ENCODE measurements around the gene HYAL2.
A peak's percentile ranks its signal among the peaks of the same experiment; 100 is the strongest.

Gene HYAL2

GRCh38 chr3:50337175-50337861 is 14.8 kb upstream of the HYAL2 start:
- peak overlapping the region; percentile 96 for H3K4me3 ChIP-seq (ENCODE audit: low read depth, low read length)
- no peak for TF ChIP-seq CTCF (IDR thresholded peaks at IDR 0.05; ENCODE audit: insufficient read depth, low read depth, low read length, missing control alignments)
- peak; percentile 100 for DNase-seq (ENCODE audit: low read depth)

- peak overlapping the region; percentile 96 for H3K4me3 ChIP-seq (ENCODE audit: low read depth, low read length)
- no peak for TF ChIP-seq CTCF (IDR thresholded peaks at IDR 0.05; ENCODE audit: insufficient read depth, low read depth, low read length, missing control alignments)
- DNase-seq (ENCODE audit: low read depth): no peak
These were observed 14.1 kb upstream of the HYAL2 start for GRCh38 chr3:50336452-50337174.

GRCh38 chr3:50334339-50335075 is 12.0 kb upstream of the HYAL2 start:
- no peak for TF ChIP-seq CTCF (IDR thresholded peaks at IDR 0.05; ENCODE audit: insufficient read depth, low read depth, low read length, missing control alignments)
- H3K4me3 ChIP-seq (ENCODE audit: low read depth, low read length): no peak overlapping the region
- DNase-seq (ENCODE audit: low read depth): no peak

GRCh38 chr3:50333744-50334328 is 11.3 kb upstream of the HYAL2 start:
- H3K4me3 ChIP-seq (ENCODE audit: low read depth, low read length): no peak overlapping the region
- DNase-seq (ENCODE audit: low read depth): no peak
- no peak for TF ChIP-seq CTCF (IDR thresholded peaks at IDR 0.05; ENCODE audit: insufficient read depth, low read depth, low read length, missing control alignments)

- no peak for DNase-seq (ENCODE audit: low read depth)
- H3K4me3 ChIP-seq (ENCODE audit: low read depth, low read length): no peak overlapping the region
- no peak for TF ChIP-seq CTCF (IDR thresholded peaks at IDR 0.05; ENCODE audit: insufficient read depth, low read depth, low read length, missing control alignments)
These were observed 8.9 kb upstream of the HYAL2 start for GRCh38 chr3:50331364-50331907.

GRCh38 chr3:50330330-50330729 is 7.8 kb upstream of the HYAL2 start:
- no peak overlapping the region for H3K4me3 ChIP-seq (ENCODE audit: low read depth, low read length)
- no peak for TF ChIP-seq CTCF (IDR thresholded peaks at IDR 0.05; ENCODE audit: insufficient read depth, low read depth, low read length, missing control alignments)
- DNase-seq (ENCODE audit: low read depth): no peak

All from GM12865 (cell line).